ENCODE results near the gene ACTL6B.

DNA sequence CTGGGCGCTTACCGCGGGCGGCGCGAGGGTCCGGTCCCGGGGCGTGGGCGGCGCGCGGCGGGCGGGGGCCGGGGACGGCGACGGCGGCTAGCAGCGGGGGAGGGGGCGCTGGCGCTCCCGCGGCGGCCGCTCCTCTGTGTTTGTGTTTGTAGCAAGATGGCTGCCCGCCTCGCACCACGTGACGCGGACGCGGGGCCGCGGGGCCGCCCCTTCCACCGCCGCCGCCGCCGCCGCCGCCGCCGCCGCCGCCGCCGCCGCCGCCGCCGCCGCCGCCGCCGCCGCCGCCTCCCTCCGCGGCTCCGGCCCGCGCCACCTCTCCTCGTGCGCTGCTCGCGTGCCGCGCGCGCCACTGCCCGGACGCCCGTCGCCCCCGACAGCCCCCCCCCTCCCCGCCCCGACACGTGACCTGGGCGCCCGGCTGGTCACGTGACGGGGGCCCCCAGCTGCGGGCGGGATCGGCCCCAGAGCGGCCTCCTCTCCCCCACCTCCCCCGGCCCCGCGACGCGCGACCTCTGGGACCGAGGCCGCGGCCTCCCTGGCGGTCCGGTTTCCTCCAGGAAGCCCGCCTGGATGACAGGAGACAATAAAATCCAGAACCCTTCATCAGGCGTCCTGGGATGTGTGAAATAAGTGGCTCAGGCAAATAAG is 38.0 kb upstream of the ACTL6B start, which contains the start of gene GIGYF1:
- TF ChIP-seq TAF1 (conservative IDR thresholded peaks at IDR 0.05): no peak
- TF ChIP-seq, protein P1, sequence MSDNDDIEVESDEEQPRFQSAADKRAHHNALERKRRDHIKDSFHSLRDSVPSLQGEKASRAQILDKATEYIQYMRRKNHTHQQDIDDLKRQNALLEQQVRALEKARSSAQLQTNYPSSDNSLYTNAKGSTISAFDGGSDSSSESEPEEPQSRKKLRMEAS (IDR thresholded peaks at IDR 0.05): no peak
- TF ChIP-seq YY1 (IDR thresholded peaks at IDR 0.05): peak; percentile 39
- TF ChIP-seq, protein P2, sequence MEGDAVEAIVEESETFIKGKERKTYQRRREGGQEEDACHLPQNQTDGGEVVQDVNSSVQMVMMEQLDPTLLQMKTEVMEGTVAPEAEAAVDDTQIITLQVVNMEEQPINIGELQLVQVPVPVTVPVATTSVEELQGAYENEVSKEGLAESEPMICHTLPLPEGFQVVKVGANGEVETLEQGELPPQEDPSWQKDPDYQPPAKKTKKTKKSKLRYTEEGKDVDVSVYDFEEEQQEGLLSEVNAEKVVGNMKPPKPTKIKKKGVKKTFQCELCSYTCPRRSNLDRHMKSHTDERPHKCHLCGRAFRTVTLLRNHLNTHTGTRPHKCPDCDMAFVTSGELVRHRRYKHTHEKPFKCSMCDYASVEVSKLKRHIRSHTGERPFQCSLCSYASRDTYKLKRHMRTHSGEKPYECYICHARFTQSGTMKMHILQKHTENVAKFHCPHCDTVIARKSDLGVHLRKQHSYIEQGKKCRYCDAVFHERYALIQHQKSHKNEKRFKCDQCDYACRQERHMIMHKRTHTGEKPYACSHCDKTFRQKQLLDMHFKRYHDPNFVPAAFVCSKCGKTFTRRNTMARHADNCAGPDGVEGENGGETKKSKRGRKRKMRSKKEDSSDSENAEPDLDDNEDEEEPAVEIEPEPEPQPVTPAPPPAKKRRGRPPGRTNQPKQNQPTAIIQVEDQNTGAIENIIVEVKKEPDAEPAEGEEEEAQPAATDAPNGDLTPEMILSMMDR (IDR thresholded peaks at IDR 0.05; ENCODE audit: low read depth, low read length, missing input control): no peak
- TF ChIP-seq EGR1 (IDR thresholded peaks at IDR 0.05; ENCODE audit: low read depth in 2 of 2): no peak
- TF ChIP-seq, protein P3, sequence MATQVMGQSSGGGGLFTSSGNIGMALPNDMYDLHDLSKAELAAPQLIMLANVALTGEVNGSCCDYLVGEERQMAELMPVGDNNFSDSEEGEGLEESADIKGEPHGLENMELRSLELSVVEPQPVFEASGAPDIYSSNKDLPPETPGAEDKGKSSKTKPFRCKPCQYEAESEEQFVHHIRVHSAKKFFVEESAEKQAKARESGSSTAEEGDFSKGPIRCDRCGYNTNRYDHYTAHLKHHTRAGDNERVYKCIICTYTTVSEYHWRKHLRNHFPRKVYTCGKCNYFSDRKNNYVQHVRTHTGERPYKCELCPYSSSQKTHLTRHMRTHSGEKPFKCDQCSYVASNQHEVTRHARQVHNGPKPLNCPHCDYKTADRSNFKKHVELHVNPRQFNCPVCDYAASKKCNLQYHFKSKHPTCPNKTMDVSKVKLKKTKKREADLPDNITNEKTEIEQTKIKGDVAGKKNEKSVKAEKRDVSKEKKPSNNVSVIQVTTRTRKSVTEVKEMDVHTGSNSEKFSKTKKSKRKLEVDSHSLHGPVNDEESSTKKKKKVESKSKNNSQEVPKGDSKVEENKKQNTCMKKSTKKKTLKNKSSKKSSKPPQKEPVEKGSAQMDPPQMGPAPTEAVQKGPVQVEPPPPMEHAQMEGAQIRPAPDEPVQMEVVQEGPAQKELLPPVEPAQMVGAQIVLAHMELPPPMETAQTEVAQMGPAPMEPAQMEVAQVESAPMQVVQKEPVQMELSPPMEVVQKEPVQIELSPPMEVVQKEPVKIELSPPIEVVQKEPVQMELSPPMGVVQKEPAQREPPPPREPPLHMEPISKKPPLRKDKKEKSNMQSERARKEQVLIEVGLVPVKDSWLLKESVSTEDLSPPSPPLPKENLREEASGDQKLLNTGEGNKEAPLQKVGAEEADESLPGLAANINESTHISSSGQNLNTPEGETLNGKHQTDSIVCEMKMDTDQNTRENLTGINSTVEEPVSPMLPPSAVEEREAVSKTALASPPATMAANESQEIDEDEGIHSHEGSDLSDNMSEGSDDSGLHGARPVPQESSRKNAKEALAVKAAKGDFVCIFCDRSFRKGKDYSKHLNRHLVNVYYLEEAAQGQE (IDR thresholded peaks at IDR 0.05): no peak
- TF ChIP-seq GABPA (IDR thresholded peaks at IDR 0.05 in 1 of 2, conservative IDR thresholded peaks at IDR 0.05 in 1 of 2): no peak
- TF ChIP-seq RAD21 (IDR thresholded peaks at IDR 0.05): no peak
- TF ChIP-seq, protein P4, sequence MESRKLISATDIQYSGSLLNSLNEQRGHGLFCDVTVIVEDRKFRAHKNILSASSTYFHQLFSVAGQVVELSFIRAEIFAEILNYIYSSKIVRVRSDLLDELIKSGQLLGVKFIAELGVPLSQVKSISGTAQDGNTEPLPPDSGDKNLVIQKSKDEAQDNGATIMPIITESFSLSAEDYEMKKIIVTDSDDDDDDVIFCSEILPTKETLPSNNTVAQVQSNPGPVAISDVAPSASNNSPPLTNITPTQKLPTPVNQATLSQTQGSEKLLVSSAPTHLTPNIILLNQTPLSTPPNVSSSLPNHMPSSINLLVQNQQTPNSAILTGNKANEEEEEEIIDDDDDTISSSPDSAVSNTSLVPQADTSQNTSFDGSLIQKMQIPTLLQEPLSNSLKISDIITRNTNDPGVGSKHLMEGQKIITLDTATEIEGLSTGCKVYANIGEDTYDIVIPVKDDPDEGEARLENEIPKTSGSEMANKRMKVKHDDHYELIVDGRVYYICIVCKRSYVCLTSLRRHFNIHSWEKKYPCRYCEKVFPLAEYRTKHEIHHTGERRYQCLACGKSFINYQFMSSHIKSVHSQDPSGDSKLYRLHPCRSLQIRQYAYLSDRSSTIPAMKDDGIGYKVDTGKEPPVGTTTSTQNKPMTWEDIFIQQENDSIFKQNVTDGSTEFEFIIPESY (IDR thresholded peaks at IDR 0.05): no peak

All from liver (tissue), 3 donors.